Mammary epithelial cell (primary cell): ENCODE measurements around the gene CENPQ.

Experiments
- EZH2 ChIP-seq: IDR thresholded peaks from 2 replicates; pipeline ENCODE4 v1.6.1; 2012; ENCODE audit warnings: low read length, inconsistent platforms, borderline replicate concordance
- TF ChIP-seq, protein P1 (sequence below), 2 donors: IDR thresholded peaks in 1 of 2; conservative IDR thresholded peaks in 1 of 2; 2 replicates each; pipeline ENCODE4 v1.5.1; 2011 to 2012; ENCODE audit warnings: inconsistent platforms in 2 of 2, low read length in 2 of 2, mild to moderate bottlenecking in 2 of 2, control low read depth in 1 of 2, low read depth in 1 of 2; ENCODE audit not compliant: insufficient read depth in 1 of 2; ENCODE audit errors: extremely low read depth in 1 of 2

DNA sequence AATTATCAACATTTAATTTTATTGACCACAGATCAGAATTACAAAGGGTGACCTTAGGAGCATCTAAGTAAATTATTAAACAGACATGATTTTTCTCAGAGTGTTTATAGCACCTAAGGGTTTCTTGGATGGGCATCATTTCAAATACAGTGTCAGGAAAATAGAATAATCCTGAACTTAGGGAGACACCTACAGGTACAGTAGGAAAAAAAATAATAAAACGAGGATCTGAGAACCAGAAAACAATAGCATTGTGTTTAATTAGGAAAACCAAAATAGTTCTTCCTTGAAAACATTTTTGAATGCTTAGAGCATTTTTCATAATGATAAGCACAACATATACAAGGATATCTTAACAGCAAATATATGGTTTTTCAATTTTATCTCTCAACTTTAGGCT lies 39.4 kb upstream of the CENPQ start:
- TF ChIP-seq, protein P1, sequence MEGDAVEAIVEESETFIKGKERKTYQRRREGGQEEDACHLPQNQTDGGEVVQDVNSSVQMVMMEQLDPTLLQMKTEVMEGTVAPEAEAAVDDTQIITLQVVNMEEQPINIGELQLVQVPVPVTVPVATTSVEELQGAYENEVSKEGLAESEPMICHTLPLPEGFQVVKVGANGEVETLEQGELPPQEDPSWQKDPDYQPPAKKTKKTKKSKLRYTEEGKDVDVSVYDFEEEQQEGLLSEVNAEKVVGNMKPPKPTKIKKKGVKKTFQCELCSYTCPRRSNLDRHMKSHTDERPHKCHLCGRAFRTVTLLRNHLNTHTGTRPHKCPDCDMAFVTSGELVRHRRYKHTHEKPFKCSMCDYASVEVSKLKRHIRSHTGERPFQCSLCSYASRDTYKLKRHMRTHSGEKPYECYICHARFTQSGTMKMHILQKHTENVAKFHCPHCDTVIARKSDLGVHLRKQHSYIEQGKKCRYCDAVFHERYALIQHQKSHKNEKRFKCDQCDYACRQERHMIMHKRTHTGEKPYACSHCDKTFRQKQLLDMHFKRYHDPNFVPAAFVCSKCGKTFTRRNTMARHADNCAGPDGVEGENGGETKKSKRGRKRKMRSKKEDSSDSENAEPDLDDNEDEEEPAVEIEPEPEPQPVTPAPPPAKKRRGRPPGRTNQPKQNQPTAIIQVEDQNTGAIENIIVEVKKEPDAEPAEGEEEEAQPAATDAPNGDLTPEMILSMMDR (conservative IDR thresholded peaks at IDR 0.05 in 1 of 2, IDR thresholded peaks at IDR 0.05 in 1 of 2; ENCODE audit: extremely low read depth in 1 of 2, insufficient read depth in 1 of 2, low read depth in 1 of 2, low read length in 2 of 2): peak; percentile 14 to 51
- no peak for TF ChIP-seq EZH2
